Skeletal muscle tissue (tissue), 2 donors: ENCODE data around the gene MOG. TPM values are rescaled to one million over a fixed set of nuclear protein-coding genes. Genes with fewer than 3 reads are reported as not detected.

Experiments
- small RNA-seq: library from RNA; depleted of rRNA; stranded (forward); fragments of <200 nt; gene quantifications from one replicate; pipeline ENCODE3, GENCODE V24; 2014
- total RNA-seq: library from RNA; depleted of rRNA; stranded (reverse); fragments of >200 nt; gene quantifications from one replicate; pipeline ENCODE4 v1.2.3, GENCODE V29; 2014

MOG gene
- total RNA-seq, 1 donor from 2014 or later, result not detected

Small RNAs within 50 kb of the gene (small RNA-seq; reads per million reads assigned to genes)
- not detected for gene SUMO2P1

Other genes starting within 250 kb of the MOG start
- not detected for gene OR12D1, start 242.2 kb upstream of the MOG start, total RNA-seq
- gene OR10C1, start 217.8 kb upstream of the MOG start, total RNA-seq, result not detected
- gene OR11A1, start 200.0 kb upstream of the MOG start, total RNA-seq, result not detected
- gene OR2H1, start 199.9 kb upstream of the MOG start, total RNA-seq, result not detected
- gene MAS1L, start 169.1 kb upstream of the MOG start, total RNA-seq, result not detected
- 1.6 TPM for gene UBD, start 97.4 kb upstream of the MOG start, total RNA-seq
- not detected for gene OR2H2, start 72.0 kb upstream of the MOG start, total RNA-seq
- gene GABBR1, start 23.9 kb upstream of the MOG start, total RNA-seq, result 9.9 TPM
- gene ZFP57, start 24.1 kb downstream of the MOG start, total RNA-seq, result not detected
- 12.0 TPM for gene HLA-F, start 66.3 kb downstream of the MOG start, total RNA-seq
- not detected for gene HLA-G, start 170.7 kb downstream of the MOG start, total RNA-seq